Measurements from ENCODE around the gene MYG1.

MYG1 gene

DNA sequence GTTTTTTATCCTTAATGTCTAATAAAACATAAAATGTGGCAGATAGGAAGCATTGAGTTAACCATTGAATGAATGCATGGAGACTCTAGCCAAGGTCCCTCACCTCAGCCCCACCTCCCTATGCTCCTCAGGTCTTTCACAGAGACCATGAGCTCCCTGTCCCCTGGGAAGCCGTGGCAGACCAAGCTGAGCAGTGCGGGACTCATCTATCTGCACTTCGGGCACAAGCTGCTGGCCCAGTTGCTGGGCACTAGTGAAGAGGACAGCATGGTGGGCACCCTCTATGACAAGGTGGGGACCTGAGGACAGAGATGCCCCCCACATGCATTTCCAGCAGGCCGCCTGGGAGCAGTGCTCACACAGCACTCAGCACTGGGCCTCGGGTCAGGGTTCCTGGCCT lies 3.4 kb downstream of the MYG1 start:
- Histone ChIP-seq H3K4me2 (peak overlapping the region in 10 of 11 experiments; percentile 6 to 99 (median 94); a peak in 16 of 22 replicates), H3K27ac (no peak overlapping the region; a peak in 1 of 22 replicates), H3K36me3 (peaks cover 53 to 84% (median 71%) of the 10 kb centered on the region in 11 experiments), H3K9ac (peak overlapping the region in 6 of 11 experiments; percentile 3 to 61 (median 34); a peak in 13 of 22 replicates), H4K20me1 (peaks cover 0 to 42% (median 16%) of the 10 kb centered on the region in 11 experiments; a peak in 14 of 22 replicates), H3K4me1 (peaks cover 39 to 55% (median 52%) of the 10 kb centered on the region in 10 experiments), H3K27me3 (no peaks in the 10 kb centered on the region), H3K4me3 (peak overlapping the region in 1 of 10 experiments; percentile 7; a peak in 1 of 20 replicates), H3K9me3 (replicated peaks in 1 of 11) (no peaks in the 10 kb centered on the region)
- TF ChIP-seq Cebpa-rat (IDR thresholded peaks at IDR 0.05): no peak

DNA sequence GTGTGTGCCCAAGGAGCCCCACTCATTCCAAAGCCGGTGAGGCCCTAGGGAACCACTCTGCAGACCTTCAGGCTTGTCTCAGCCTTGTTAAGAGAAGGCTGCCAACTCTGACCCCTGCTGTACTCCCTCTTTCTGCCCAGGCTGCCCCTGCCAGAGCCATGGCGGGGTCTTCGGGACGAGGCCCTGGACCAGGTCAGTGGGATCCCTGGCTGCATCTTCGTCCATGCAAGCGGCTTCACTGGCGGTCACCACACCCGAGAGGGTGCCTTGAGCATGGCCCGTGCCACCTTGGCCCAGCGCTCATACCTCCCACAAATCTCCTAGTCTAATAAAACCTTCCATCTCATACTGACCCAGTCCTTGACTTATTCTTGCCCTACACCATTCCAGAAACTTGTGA lies 7.3 kb downstream of the MYG1 start:
- Histone ChIP-seq H4K20me1 (peaks cover 0 to 47% (median 13%) of the 10 kb centered on the region in 11 experiments; a peak in 13 of 22 replicates), H3K27me3 (no peaks in the 10 kb centered on the region), H3K9ac (no peak overlapping the region), H3K36me3 (peaks cover 80 to 100% (median 90%) of the 10 kb centered on the region in 11 experiments), H3K4me3 (no peak overlapping the region), H3K9me3 (replicated peaks in 1 of 11) (no peaks in the 10 kb centered on the region), H3K4me2 (no peak overlapping the region), H3K27ac (no peak overlapping the region), H3K4me1 (peaks cover 8 to 25% (median 18%) of the 10 kb centered on the region in 10 experiments; a peak in 19 of 20 replicates)
- TF ChIP-seq Cebpa-rat (IDR thresholded peaks at IDR 0.05): no peak

DNA sequence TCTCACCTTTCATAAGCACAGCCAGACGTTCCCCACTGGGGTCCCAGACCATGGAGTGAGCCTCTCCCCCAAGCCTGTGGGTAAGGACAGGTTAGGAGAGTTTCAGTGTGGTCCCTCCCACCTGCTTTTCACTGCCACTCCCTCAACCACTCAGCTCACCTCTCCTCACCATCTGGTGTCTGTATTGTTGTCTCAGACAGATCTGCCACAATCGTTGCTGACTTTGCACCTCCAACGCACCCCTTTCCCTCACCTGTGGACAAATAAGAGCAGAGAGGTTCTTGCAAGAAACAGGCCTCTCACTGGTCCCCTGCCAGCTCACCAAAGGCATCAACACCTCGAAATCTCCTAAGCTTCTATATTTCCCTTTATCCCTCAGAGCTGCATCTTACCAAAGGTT lies 8.8 kb downstream of the MYG1 start:
- peak overlapping the region in 3 of 11 experiments; percentile 1 to 26 (median 11); a peak in 2 of 22 replicates for H3K9ac ChIP-seq
- H3K27me3 ChIP-seq: no peaks in the 10 kb centered on the region
- H3K4me1 ChIP-seq: peaks cover 0 to 10% (median 4%) of the 10 kb centered on the region in 10 experiments; a peak in 14 of 20 replicates
- H3K4me3 ChIP-seq: no peak overlapping the region
- peaks cover 72 to 94% (median 79%) of the 10 kb centered on the region in 11 experiments for H3K36me3 ChIP-seq
- H3K9me3 ChIP-seq (replicated peaks in 1 of 11): no peaks in the 10 kb centered on the region
- peaks cover 0 to 36% (median 9%) of the 10 kb centered on the region in 11 experiments; a peak in 13 of 22 replicates for H4K20me1 ChIP-seq
- no peak overlapping the region for H3K27ac ChIP-seq
- no peak for TF ChIP-seq Cebpa-rat (IDR thresholded peaks at IDR 0.05)
- H3K4me2 ChIP-seq: no peak overlapping the region

DNA sequence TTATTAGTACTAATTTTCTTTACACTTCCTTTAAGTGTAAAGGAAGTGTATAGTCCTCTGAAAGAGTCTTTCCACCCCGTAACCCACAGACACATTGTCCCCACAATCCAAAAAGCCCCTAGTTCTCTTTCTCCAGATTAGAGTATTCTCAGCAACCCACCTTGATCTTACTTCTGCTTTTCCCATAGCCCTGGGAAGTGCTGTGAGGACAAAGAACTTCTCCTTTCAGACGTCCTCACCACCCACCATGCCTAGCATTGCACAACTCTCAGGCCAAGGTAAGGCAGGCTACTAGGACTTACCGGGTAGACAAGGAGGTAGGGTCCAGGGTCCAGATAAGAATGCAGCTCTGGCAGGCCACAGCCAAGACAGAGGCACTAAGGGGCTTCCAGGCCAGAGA lies 14.5 kb downstream of the MYG1 start:
- Histone ChIP-seq H4K20me1 (peaks cover 0 to 6% (median 0%) of the 10 kb centered on the region in 11 experiments; a peak in 3 of 22 replicates), H3K36me3 (peaks cover 66 to 94% (median 79%) of the 10 kb centered on the region in 11 experiments), H3K4me2 (peak overlapping the region in 5 of 11 experiments; percentile 36 to 72 (median 55); a peak in 11 of 22 replicates), H3K27ac (peak overlapping the region in 3 of 11 experiments; percentile 25 to 32 (median 28); a peak in 3 of 22 replicates), H3K4me1 (peaks cover 0 to 12% (median 7%) of the 10 kb centered on the region in 10 experiments; a peak in 11 of 20 replicates), H3K9ac (peak overlapping the region in 2 of 11 experiments; percentile 3 to 34; a peak in 2 of 22 replicates), H3K9me3 (replicated peaks in 1 of 11) (no peaks in the 10 kb centered on the region), H3K4me3 (no peak overlapping the region), H3K27me3 (no peaks in the 10 kb centered on the region)
- TF ChIP-seq Cebpa-rat (IDR thresholded peaks at IDR 0.05): peak in 6 of 11 experiments; percentile 24 to 60 (median 42); a peak in 5 of 22 replicates

DNA sequence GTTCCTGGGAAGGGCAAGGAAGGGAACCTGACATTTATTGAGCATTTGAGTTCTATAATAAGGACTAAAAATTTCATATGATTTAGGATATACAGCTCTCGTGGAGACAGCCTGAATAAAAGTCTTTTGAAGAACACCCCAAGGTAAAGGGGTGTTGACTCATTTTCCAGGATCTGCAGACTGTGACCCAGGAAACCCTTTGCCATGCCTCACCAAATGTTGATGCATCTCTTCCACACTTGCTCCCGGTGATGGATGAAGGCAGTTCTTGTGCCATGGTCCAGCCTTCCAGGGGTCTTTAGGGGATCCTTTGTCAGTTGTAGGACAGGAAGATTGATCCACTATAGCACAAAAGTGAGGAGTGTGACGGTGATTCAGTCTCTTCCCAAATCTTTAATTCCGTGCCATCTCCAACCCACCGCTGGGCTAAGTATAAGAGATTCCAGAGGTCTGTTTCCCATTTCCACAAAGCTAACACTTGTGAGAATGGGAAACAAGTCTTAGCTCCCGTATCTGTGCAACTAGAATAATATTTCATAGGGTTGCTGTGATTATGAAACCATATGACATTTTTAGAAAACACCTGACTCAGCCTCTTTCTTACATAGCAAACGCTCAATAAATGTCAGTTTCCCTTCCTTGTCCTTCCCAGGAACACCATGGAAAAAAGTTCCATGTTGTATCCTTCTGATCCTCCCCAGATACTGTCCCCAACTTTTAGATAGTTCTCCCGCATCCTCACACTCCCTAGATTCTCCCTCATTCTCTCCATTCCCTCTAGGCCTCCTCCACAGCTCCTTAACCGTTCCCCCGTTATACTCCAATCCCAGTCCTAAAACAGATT lies 21.1 kb downstream of the MYG1 start:
- no peak for TF ChIP-seq Cebpa-rat (IDR thresholded peaks at IDR 0.05)
- Histone ChIP-seq H3K9ac (peak overlapping the region; percentile 74 to 90 (median 84)), H3K27ac (peak overlapping the region; percentile 44 to 90 (median 80))

DNA sequence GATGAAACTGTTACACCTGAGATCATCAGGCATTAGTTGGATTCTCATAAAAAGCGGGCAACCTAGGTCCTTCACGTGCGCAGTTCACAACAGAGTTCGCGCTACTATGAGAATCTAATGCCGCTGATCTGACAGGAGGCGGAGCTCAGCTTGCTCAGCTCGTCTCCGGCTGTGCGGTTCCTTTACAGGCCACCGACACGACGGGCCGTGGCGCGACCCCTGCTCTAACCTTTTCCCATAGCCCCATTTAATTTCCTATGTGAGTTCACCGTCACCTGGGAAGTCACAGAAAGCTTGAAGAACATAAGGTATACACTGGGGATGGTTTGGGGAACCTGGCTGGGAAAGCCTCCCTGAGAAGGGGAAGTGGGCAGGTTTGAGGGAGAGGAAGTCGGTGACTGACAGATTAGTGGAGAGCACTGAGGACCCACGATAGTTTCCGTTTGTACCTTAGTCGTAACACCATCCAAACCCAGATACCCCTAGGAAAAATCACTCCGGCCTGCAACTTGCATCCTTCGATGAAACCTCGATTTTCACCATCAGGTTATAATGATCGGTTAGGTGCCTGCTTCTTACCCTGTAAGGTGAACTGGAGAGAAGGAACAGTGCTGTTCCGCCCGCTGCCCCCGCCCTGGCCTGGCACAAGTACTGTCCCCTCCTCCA lies 24.8 kb downstream of the MYG1 start:
- peak overlapping the region in 10 of 11 experiments; percentile 67 to 85 (median 80); a peak in 19 of 22 replicates for H3K27ac ChIP-seq
- no peaks in the 10 kb centered on the region for H4K20me1 ChIP-seq
- TF ChIP-seq Cebpa-rat (IDR thresholded peaks at IDR 0.05): no peak
- H3K27me3 ChIP-seq: peaks cover 16 to 26% (median 18%) of the 10 kb centered on the region in 11 experiments
- peak overlapping the region; percentile 76 to 87 (median 84); a peak in 21 of 22 replicates for H3K9ac ChIP-seq
- peak overlapping the region; percentile 53 to 76 (median 66) for H3K4me3 ChIP-seq
- peaks cover under 1 to 9% (median 5%) of the 10 kb centered on the region in 11 experiments; a peak in 18 of 22 replicates for H3K36me3 ChIP-seq
- H3K4me1 ChIP-seq: peaks cover 38 to 46% (median 41%) of the 10 kb centered on the region in 10 experiments
- peak overlapping the region; percentile 81 to 99 (median 93) for H3K4me2 ChIP-seq
- no peaks in the 10 kb centered on the region for H3K9me3 ChIP-seq (replicated peaks in 1 of 11)

More for the DNA sequence above, 21.1 kb downstream of the MYG1 start:
- H3K4me3 ChIP-seq: peak overlapping the region; percentile 62 to 80 (median 67)
- H3K27me3 ChIP-seq: peaks cover under 1 to 5% (median 1%) of the 10 kb centered on the region in 11 experiments; a peak in 15 of 22 replicates
- no peaks in the 10 kb centered on the region for H4K20me1 ChIP-seq
- H3K9me3 ChIP-seq (replicated peaks in 1 of 11): no peaks in the 10 kb centered on the region
- H3K4me2 ChIP-seq: peak overlapping the region; percentile 72 to 97 (median 88)
- H3K4me1 ChIP-seq: peaks cover 30 to 39% (median 34%) of the 10 kb centered on the region in 10 experiments
- peaks cover 33 to 46% (median 37%) of the 10 kb centered on the region in 11 experiments for H3K36me3 ChIP-seq

DNA sequence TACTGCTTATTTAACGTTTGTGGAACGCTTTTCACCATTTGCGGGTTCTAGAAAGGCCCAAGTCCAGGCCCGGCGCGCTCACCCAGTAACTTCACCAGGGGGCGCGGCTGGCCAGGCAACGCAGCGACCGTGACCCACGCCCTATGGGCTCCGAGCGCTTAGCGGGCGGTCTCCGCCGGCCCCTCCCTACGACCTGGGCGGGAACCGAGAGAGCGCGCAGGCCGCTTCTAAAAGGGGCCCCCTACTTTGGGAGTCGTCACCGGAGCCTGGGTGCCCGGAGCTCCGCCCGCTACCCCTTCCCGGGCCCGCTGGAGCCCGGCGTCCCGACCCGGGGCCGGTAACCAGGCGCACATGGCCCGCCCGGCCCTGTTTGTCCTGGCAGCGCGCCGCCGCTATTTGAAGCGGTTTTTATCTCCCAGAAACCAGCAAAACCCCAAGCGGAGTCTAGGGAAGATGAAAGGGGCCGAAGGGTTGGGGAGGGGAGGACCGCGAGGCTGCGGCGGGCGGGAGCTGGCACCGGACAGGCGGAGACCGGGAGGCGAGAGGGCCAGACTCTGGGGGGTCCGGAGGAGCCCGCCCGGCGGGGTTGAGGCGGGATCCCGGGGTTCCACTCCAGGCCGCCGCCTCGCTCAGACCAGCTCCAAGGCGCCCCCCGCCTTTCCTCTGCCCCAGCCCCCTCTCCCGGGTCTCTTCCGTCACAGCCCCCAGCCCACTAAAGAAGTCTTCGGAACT lies 25.4 kb downstream of the MYG1 start:
- Histone ChIP-seq H4K20me1 (no peaks in the 10 kb centered on the region), H3K9me3 (replicated peaks in 1 of 11) (no peaks in the 10 kb centered on the region), H3K4me2 (peak overlapping the region; percentile 81 to 99 (median 93)), H3K4me1 (peaks cover 34 to 46% (median 39%) of the 10 kb centered on the region in 10 experiments), H3K36me3 (peaks cover 0 to 3% (median 0%) of the 10 kb centered on the region in 11 experiments; a peak in 4 of 22 replicates), H3K9ac (peak overlapping the region; percentile 76 to 87 (median 84)), H3K4me3 (peak overlapping the region; percentile 53 to 76 (median 66)), H3K27me3 (peaks cover 16 to 26% (median 18%) of the 10 kb centered on the region in 11 experiments), H3K27ac (peak overlapping the region; percentile 50 to 85 (median 78); a peak in 21 of 22 replicates)
- no peak for TF ChIP-seq Cebpa-rat (IDR thresholded peaks at IDR 0.05)

All from BLaER1 treated with 17β-estradiol and CSF1 and Interleukin-3, amounts not matched to agents 10 nM and 100 nM (cell line).